GF-D8 (cell line): ENCODE data around the gene DCDC2.
"Not testable (repeated sequence)": the region's sequence is repeated elsewhere in the genome, so short reads cannot be mapped to it uniquely, and the experiment has no call there.

ENCODE experiments used
- DNase-seq: peaks from one replicate; lab custom pipeline; 2025; lab: John Stamatoyannopoulos, UW

Gene DCDC2

GRCh38 chr6:24378473-24379097, 20.7 kb upstream of the DCDC2 start:
- no peak for DNase-seq

DNA sequence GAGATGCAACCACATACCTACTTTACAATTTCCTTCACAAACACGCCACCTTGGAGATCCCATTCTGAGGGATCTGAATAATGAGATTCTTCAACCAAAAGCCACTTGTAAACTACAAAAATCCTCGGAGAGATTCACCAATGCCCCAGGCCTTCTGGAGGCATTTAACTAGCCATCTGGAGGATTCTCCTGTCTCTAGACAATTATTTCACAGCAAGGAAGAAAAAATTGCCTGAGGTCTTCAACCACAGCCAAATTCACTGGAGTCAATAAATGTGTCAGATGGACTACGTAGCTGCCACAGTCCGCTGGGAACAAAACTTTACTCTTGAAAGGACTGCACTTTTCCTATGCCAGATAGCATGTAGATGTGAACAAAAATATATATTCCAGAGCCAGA, 19.0 kb upstream of the DCDC2 start:
- DNase-seq: no peak

GRCh38 chr6:24374612-24375011, 16.8 kb upstream of the DCDC2 start:
- no peak for DNase-seq

- DNase-seq: not testable (repeated sequence)
These were observed 7.3 kb upstream of the DCDC2 start for GRCh38 chr6:24365103-24365633.

- DNase-seq: not testable (repeated sequence)
These were observed 4.5 kb upstream of the DCDC2 start for GRCh38 chr6:24362363-24362762.

DNA sequence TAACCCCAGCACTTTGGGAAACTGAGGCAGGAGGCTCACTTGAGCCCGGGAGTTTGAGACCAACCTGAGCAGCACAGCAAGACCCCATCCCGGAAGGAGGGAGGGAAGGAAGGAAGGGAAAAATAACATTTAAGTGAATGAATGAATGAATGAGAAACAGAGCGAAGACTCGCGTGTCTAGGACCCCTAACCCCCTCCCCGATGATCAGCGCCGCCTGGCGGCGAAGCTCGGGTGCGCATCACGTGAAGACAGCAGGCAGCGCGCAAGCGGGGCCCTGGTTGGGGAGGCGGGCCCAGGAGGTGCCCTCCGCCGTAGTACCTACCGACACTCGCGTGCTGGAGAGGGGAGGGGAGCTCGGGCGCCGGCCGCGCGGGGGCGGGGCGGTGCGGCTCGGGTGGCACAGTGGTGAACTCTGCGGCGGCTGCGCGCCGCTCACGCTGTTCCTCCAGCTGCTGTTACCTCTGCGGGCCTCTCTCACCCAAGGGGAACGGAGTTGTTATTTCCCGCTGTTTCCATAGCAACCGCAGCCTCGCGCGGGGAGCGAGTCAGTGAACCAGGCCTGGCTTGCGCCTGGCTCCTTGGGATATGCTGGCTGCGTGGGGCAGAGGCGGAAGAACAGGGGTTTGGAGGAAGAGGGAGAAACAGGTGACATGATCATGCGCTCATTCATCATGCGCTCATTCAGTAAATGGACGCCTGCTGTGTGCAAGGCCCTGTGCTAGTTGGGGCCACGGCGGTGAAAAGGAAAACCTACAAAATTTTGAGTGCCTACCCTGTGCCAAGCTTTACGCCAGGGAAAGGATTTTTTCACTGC, 2.0 kb upstream of the DCDC2 start:
- DNase-seq: peak; percentile 49

DNA sequence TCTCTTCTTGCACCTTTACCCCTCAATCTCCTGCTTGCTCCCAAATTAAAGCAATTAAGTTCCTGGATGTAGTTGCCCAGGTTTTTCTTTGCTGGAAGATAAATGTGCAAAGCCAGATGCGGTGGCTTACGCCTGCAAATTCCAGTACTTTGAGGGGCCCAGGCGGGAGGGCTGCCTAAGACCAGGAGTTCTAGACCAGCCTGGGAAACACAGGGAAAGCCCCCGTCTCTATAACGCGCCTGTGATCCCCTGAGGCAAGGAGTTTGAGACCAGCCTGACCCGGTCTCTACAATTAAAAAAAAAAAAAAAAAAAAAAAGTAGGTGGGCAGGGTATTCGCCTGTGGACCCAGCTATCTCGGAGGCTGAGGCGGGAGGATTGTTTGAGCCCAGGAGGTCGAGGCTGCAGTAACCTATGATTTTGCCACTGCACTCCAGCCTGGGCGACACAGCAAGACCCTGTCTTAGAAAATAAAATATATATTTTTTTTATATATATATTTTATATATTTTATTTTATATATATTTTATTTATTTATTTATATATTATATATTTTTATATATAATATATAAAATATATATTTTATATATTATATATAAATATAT, 461 bp upstream of the DCDC2 start:
- DNase-seq: no peak

DNA sequence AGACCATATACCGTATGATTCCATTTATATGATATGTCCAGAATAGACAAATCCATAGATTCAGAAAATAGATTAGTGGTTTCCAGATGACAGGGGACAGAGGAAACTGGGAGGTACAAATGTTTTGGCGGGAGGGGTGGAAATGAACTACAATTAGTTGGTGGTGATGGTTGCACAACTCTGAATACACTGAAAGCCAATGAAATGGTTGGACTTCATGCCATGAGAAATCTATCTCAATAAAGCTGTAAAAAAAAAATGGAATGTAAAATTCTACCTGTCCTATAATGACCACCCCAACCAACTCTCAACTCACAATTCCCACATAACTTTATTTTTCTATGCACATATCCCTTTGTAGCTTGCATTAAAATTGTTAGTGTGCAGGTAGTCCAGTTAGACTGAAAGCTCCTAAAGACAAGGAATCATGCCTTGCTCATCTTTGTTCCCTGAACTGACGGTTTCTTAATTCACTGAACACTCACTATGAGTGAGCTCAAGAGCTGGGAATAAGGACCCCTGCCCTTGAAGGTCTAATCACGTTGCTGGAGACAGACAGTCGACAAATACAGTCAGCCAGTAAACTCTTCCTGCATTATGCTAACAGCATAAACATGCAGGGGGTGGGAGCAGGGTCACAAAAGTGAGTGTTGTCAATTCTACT, 1.4 kb downstream of the DCDC2 start:
- no peak for DNase-seq

GRCh38 chr6:24355393-24355792, 2.5 kb downstream of the DCDC2 start:
- no peak for DNase-seq

- DNase-seq: no peak
These were observed 4.0 kb downstream of the DCDC2 start for GRCh38 chr6:24353861-24354260.

- DNase-seq: no peak
These were observed 5.4 kb downstream of the DCDC2 start for GRCh38 chr6:24352434-24352833.

GRCh38 chr6:24344976-24345375, 12.9 kb downstream of the DCDC2 start:
- no peak for DNase-seq

DNA sequence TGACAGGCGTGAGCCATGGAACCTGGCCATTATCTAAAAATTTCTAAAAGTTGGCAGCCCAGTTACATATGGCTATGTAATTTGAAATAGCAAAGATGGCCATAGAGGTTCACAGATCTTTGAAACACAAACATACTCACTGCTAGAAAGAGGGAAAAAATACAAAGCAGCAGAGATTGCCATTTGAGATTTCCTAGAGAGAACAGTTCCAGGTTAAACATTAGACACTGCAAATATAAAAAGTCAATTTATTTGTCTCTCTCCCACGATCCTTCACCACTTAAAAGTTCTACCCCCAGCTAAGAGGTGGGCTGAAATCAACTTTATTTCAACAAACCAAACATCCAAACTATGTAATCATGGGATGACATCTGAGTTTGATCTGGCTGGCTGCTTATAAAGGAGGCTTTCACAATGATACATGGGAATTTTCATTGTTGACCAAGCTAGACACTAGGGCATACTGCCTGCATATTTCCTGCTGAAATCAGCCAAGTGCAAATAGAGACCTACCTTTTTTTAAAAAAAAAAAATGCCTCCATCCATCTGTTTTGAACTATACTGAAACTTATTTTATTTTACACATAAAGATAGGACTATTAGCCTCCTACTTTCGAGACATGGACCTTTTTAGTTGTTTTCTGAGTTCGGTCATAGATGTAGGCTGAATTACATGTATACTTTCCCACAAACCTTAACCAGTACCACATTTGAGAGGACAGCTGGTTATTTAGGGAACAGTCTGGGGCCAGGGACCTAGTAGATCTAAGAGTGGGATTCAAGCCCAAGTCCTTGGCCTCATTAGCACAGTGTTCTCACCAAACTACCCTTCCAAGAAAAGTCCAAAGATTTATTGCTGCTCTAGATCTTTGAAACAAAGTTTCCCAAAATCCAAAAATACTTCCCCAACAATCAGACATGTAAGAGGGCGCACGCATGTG, 16.6 kb downstream of the DCDC2 start:
- no peak for DNase-seq

DNA sequence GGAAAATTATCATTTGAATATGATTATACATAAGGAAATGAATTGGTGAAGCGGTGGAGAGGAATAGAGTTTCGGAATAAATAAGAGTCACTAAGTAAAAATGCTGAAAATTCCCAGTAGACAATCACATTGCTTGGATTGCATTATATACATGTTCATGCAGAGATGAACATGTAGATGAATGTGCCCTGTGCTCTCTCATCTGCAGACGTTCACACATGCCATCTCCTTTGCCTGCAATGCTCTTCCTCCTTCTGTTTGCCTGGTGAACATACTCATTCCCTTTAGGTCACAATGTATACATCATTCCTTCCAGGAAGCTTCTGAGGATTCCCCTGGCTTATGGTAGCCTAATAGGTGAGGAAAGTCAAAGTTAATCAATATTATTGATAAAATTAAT, 17.9 kb downstream of the DCDC2 start:
- no peak for DNase-seq

GRCh38 chr6:24334285-24334684, 23.6 kb downstream of the DCDC2 start:
- no peak for DNase-seq

DNA sequence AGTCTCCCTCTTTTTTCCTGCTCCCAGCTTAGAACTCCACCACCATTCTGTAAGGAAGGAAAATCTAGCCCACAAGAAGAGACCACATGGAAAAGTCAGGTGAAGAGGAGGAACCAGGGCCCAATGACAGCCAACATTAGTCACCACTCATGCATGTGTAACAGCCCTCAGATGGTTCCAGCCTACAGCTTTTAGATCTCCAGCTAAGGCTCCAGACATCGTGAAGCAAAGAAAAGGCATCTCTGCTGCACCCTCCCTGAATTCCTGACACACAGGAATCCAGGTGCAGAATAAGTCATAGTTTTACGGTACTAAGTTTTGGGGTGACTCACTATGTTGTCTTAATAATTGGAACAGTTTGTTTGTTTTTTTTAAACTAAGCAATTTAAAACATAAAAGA, 25.5 kb downstream of the DCDC2 start:
- no peak for DNase-seq

DNA sequence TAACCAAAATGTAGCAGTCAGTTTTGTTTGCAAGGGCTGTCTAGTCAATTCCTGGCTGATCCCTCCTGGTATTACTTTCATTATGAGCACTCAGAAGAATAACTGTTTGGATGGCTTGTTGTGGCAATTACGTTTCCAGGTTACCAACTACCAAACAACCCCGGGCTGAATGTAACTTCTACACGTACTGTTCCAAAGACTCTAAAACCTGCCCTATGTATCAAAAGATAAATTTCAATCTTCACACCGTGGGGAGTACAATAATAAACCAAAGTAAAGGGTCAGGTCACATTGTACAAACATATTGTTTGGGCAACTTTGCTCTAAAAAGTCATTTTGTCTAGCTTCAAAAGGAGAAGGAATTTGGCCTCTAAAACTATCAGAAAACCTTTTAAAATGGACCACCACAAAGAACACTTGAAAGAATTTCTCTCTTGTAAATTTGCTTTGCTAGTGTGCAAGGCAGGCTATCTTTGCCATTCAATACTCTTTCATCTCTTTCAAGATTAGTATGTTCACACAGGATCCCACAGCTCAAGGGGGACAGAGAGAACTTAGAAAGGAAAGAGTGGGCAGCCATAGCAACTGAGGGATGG, 27.6 kb downstream of the DCDC2 start:
- no peak for DNase-seq

- no peak for DNase-seq
These were observed 28.4 kb downstream of the DCDC2 start for GRCh38 chr6:24329451-24329850.

GRCh38 chr6:24329022-24329421, 28.8 kb downstream of the DCDC2 start:
- no peak for DNase-seq

DNA sequence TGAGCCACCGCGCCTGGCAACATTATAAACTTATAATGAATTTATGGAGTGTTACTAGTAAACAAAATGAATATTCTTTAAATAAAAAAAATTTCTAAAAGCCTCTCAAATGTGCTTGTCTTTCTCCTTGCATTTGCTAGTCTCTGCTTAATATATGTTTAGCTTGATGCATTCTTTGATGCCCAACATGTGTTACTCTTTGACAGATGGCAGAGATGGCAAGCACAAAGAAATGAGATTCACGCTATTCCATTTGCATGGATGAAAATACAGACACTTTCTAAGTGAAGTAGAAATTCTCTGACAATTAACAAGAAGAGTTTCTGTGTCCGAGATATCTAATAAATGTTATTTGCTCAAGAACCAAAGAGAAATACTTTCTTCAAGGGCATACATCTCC, 30.1 kb downstream of the DCDC2 start:
- DNase-seq: no peak

- DNase-seq: no peak
These were observed 31.9 kb downstream of the DCDC2 start for GRCh38 chr6:24325978-24326377.
